ENCODE measurements around the gene ZFYVE28.

The ZFYVE28 gene

DNA sequence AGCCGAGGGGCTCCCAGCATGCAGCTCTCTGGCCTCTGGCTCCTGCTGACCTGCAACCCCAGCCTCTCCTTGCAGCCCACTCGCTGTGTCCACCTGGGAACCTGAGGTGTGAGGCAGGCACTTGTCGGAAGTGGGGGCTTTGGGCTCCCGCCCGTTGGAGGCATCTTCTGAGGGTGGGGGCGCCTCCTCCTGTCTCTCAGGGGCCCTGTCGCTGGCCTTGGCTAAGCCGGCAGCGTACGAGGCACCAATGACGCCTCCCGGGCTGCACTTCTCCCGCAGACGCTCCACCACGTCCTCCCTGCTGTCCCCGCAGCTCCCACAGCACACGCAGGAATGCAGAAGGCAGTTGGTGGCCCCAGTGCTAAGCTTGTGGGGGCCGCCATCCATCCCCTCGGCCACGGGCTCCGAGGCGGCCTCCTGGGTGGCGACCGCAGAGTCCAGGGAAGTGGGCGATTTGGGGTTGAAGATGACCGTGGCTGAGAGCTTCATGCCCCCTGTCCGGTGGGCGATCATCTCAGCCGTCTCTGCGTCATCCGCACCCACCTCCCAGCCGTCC, 114.0 kb downstream of the ZFYVE28 start:
- Histone ChIP-seq H3K9ac (ENCODE audit: low read length) (no peak overlapping the region), H3F3A (ENCODE audit: insufficient read depth) (no peaks in the 10 kb centered on the region), H3K36me3 (ENCODE audit: low read length) (no peaks in the 10 kb centered on the region), H3K9me2 (replicated peaks; ENCODE audit: insufficient read depth, low read length) (no peaks in the 10 kb centered on the region), H3K27me3 (ENCODE audit: low read length) (no peaks in the 10 kb centered on the region), H3K9me3 (ENCODE audit: insufficient read depth, low read length) (no peaks in the 10 kb centered on the region), H3K4me3 (ENCODE audit: insufficient read depth, low read length, poor library complexity, severe bottlenecking) (no peak overlapping the region), H3K27ac (ENCODE audit: low read depth, low read length) (no peak overlapping the region), H4K20me1 (ENCODE audit: low read depth, low read length) (no peaks in the 10 kb centered on the region), H3K4me2 (ENCODE audit: low read depth, low read length, poor library complexity, severe bottlenecking) (no peak overlapping the region), H2AFZ (ENCODE audit: low read depth, low read length, severe bottlenecking) (no peak overlapping the region), H3K79me2 (ENCODE audit: insufficient read depth, low read length) (no peaks in the 10 kb centered on the region)
- TF ChIP-seq, protein P1, sequence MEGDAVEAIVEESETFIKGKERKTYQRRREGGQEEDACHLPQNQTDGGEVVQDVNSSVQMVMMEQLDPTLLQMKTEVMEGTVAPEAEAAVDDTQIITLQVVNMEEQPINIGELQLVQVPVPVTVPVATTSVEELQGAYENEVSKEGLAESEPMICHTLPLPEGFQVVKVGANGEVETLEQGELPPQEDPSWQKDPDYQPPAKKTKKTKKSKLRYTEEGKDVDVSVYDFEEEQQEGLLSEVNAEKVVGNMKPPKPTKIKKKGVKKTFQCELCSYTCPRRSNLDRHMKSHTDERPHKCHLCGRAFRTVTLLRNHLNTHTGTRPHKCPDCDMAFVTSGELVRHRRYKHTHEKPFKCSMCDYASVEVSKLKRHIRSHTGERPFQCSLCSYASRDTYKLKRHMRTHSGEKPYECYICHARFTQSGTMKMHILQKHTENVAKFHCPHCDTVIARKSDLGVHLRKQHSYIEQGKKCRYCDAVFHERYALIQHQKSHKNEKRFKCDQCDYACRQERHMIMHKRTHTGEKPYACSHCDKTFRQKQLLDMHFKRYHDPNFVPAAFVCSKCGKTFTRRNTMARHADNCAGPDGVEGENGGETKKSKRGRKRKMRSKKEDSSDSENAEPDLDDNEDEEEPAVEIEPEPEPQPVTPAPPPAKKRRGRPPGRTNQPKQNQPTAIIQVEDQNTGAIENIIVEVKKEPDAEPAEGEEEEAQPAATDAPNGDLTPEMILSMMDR (IDR thresholded peaks at IDR 0.05; ENCODE audit: insufficient read depth, low read length, poor library complexity, severe bottlenecking), result no peak
- TF ChIP-seq EZH2phosphoT487 (conservative IDR thresholded peaks at IDR 0.05; ENCODE audit: low read length), result no peak

DNA sequence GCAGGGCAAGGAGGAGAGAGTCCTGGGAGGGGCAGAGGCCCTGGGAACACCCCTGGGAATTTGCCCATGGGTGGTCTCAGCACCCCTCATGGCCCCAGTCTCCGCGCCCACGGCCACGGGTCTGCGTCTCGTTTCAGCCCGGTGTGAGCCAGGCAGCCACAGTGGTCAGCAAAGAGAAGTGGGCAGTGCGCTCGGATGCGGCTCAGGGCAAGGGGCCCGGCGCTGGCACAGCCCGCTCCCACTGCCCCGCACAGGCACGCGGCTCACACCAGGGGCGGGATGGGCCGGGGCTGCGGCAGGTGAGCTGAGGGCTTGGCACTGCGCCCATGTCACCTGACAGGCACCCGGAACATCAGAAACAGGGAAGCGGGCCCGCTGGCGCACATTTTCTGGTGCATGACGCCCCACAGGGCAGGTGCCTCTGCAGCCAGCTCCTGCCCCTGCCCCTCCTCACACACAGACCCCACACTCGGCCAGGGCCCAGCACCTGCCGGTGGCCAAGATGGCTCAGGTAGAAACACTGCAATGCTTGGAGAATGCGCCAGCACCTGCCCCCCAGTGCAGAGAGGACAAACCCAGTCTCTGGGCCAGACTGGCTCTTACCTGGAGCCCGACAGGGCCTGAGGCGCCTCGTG, 114.6 kb downstream of the ZFYVE28 start:
- Histone ChIP-seq H3K9me3 (ENCODE audit: insufficient read depth, low read length) (no peaks in the 10 kb centered on the region), H3K4me3 (ENCODE audit: insufficient read depth, low read length, poor library complexity, severe bottlenecking) (no peak overlapping the region), H3K4me2 (ENCODE audit: low read depth, low read length, poor library complexity, severe bottlenecking) (no peak overlapping the region), H3K9me2 (replicated peaks; ENCODE audit: insufficient read depth, low read length) (no peaks in the 10 kb centered on the region), H4K20me1 (ENCODE audit: low read depth, low read length) (no peaks in the 10 kb centered on the region), H3K27me3 (ENCODE audit: low read length) (no peaks in the 10 kb centered on the region), H2AFZ (ENCODE audit: low read depth, low read length, severe bottlenecking) (no peak overlapping the region), H3F3A (ENCODE audit: insufficient read depth) (no peaks in the 10 kb centered on the region), H3K9ac (ENCODE audit: low read length) (no peak overlapping the region), H3K79me2 (ENCODE audit: insufficient read depth, low read length) (no peaks in the 10 kb centered on the region), H3K36me3 (ENCODE audit: low read length) (no peaks in the 10 kb centered on the region), H3K27ac (ENCODE audit: low read depth, low read length) (no peak overlapping the region)
- TF ChIP-seq EZH2phosphoT487 (conservative IDR thresholded peaks at IDR 0.05; ENCODE audit: low read length), result no peak
- TF ChIP-seq, protein P1 (IDR thresholded peaks at IDR 0.05; ENCODE audit: insufficient read depth, low read length, poor library complexity, severe bottlenecking), result no peak

DNA sequence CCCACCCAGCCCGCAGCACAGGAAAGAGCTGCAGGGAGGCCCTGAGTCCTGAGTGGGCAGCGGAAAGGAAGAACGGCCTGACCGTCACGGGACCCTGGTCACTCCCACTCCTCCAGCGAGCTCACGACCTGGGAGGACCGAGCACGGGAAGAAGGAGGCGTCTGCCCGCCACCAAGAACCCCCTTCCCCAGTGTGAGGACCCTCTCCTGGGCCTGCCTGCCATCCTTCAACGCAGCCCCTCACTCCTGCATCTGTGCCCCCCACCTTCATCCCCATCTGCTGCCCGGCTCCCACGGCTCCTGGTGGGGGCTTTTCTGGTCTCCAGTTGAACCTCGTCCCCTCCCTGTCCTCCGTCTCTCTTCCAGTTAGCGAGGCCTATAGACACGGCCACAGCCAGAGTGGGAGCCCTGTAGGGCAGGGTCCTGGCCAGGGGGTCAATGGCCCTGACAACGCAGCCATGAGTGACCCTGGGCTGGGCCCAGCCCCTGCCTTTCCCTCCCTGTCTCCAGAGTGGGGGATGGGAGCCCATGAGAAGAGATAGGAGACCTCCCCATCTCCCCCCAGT, 115.2 kb downstream of the ZFYVE28 start:
- TF ChIP-seq, protein P1 (IDR thresholded peaks at IDR 0.05; ENCODE audit: insufficient read depth, low read length, poor library complexity, severe bottlenecking), result no peak
- TF ChIP-seq EZH2phosphoT487 (conservative IDR thresholded peaks at IDR 0.05; ENCODE audit: low read length), result no peak
- Histone ChIP-seq H3K9me2 (replicated peaks; ENCODE audit: insufficient read depth, low read length) (no peaks in the 10 kb centered on the region), H3K27ac (ENCODE audit: low read depth, low read length) (no peak overlapping the region), H3F3A (ENCODE audit: insufficient read depth) (no peaks in the 10 kb centered on the region), H3K9ac (ENCODE audit: low read length) (no peak overlapping the region), H3K4me3 (ENCODE audit: insufficient read depth, low read length, poor library complexity, severe bottlenecking) (no peak overlapping the region), H3K36me3 (ENCODE audit: low read length) (no peaks in the 10 kb centered on the region), H3K79me2 (ENCODE audit: insufficient read depth, low read length) (no peaks in the 10 kb centered on the region), H4K20me1 (ENCODE audit: low read depth, low read length) (no peaks in the 10 kb centered on the region), H3K27me3 (ENCODE audit: low read length) (no peaks in the 10 kb centered on the region), H3K4me2 (ENCODE audit: low read depth, low read length, poor library complexity, severe bottlenecking) (no peak overlapping the region), H3K9me3 (ENCODE audit: insufficient read depth, low read length) (no peaks in the 10 kb centered on the region), H2AFZ (ENCODE audit: low read depth, low read length, severe bottlenecking) (no peak overlapping the region)

All from SU-DHL-6 (cell line).